RWPE2 (cell line): ENCODE results near the gene AP2A1.
A peak's percentile ranks its signal among the peaks of the same experiment; 100 is the strongest.

Experiments used
- ATAC-seq: fragments of 200-7000 bp; cut with Tn5 transposase; 3 replicates; pipeline ENCODE4 v1.9.1; 2021; ENCODE audit warnings: low read depth
- DNase-seq: peaks from one replicate; pipeline ENCODE4 v3.0.0-alpha.2; 2020; ENCODE audit warnings: low spot score
- H3K27ac ChIP-seq: fragments of 450-650 bp; 2 replicates; pipeline ENCODE4 v1.5.1; 2017; ENCODE audit warnings: mild to moderate bottlenecking; ENCODE audit not compliant: poor library complexity, severe bottlenecking
- H3K27me3 ChIP-seq: fragments of 250-450 bp; sonication (Bioruptor Pico); 2 replicates; pipeline ENCODE4 v1.5.1; 2021; ENCODE audit warnings: mild to moderate bottlenecking, moderate library complexity; ENCODE audit not compliant: insufficient read depth, poor library complexity, severe bottlenecking
- H3K36me3 ChIP-seq: fragments of 250-450 bp; sonication (Bioruptor Pico); 2 replicates; pipeline ENCODE4 v1.5.1; 2020; ENCODE audit warnings: low read depth, mild to moderate bottlenecking, moderate library complexity
- H3K4me1 ChIP-seq: fragments of 250-450 bp; sonication (Bioruptor Pico); 2 replicates; pipeline ENCODE4 v1.5.1; 2021; ENCODE audit warnings: mild to moderate bottlenecking, moderate library complexity; ENCODE audit not compliant: insufficient read depth, poor library complexity, severe bottlenecking
- H3K4me3 ChIP-seq: fragments of 250-450 bp; sonication (Bioruptor Pico); 2 replicates; pipeline ENCODE4 v1.5.1; 2021; ENCODE audit warnings: mild to moderate bottlenecking, moderate library complexity; ENCODE audit not compliant: severe bottlenecking
- H3K9me3 ChIP-seq: fragments of 250-450 bp; sonication (Bioruptor Pico); 2 replicates; pipeline ENCODE4 v1.5.1; 2021; ENCODE audit warnings: mild to moderate bottlenecking, moderate library complexity; ENCODE audit not compliant: severe bottlenecking
- CTCF ChIP-seq: fragments of 450-650 bp; IDR thresholded peaks from one replicate; pipeline ENCODE4 v1.5.1; 2017; ENCODE audit warnings: mild to moderate bottlenecking, moderate library complexity; ENCODE audit not compliant: poor library complexity, severe bottlenecking

Gene AP2A1

GRCh38 chr19:49830766-49831165 lies 64.0 kb downstream of the AP2A1 start:
- Histone ChIP-seq H3K36me3 (peaks cover 35% of the 10 kb centered on the region), H3K27me3 (no peaks in the 10 kb centered on the region), H3K4me3 (no peak overlapping the region), H3K4me1 (no peaks in the 10 kb centered on the region), H3K27ac (no peak overlapping the region), H3K9me3 (no peaks in the 10 kb centered on the region)
- DNase-seq, result no peak
- TF ChIP-seq CTCF, result no peak
- ATAC-seq, result no peak

GRCh38 chr19:49831592-49831991 lies 64.8 kb downstream of the AP2A1 start:
- H3K36me3 ChIP-seq, result peaks cover 41% of the 10 kb centered on the region
- no peaks in the 10 kb centered on the region for H3K4me1 ChIP-seq
- H3K27ac ChIP-seq, result no peak overlapping the region
- no peak for TF ChIP-seq CTCF
- DNase-seq (no peak), ATAC-seq (no peak)
- no peaks in the 10 kb centered on the region for H3K27me3 ChIP-seq
- H3K4me3 ChIP-seq, result no peak overlapping the region
- no peaks in the 10 kb centered on the region for H3K9me3 ChIP-seq

GRCh38 chr19:49832556-49832955 lies 65.8 kb downstream of the AP2A1 start:
- H3K36me3 ChIP-seq, result peaks cover 47% of the 10 kb centered on the region
- no peak for ATAC-seq
- DNase-seq, result no peak
- H3K4me3 ChIP-seq, result no peak overlapping the region
- H3K4me1 ChIP-seq, result no peaks in the 10 kb centered on the region
- H3K9me3 ChIP-seq, result no peaks in the 10 kb centered on the region
- H3K27ac ChIP-seq, result no peak overlapping the region
- no peak for TF ChIP-seq CTCF
- H3K27me3 ChIP-seq, result no peaks in the 10 kb centered on the region

- Histone ChIP-seq H3K27me3 (no peaks in the 10 kb centered on the region), H3K4me1 (no peaks in the 10 kb centered on the region), H3K36me3 (peaks cover 51% of the 10 kb centered on the region), H3K27ac (no peak overlapping the region), H3K9me3 (no peaks in the 10 kb centered on the region), H3K4me3 (no peak overlapping the region)
- no peak for ATAC-seq
- TF ChIP-seq CTCF, result no peak
- DNase-seq, result no peak
Measured at GRCh38 chr19:49833599-49833998, 66.8 kb downstream of the AP2A1 start.

GRCh38 chr19:49835562-49835961 lies 68.8 kb downstream of the AP2A1 start:
- no peak for TF ChIP-seq CTCF
- H3K9me3 ChIP-seq, result no peaks in the 10 kb centered on the region
- peaks cover 59% of the 10 kb centered on the region for H3K36me3 ChIP-seq
- H3K27ac ChIP-seq, result no peak overlapping the region
- ATAC-seq, result no peak
- H3K27me3 ChIP-seq, result no peaks in the 10 kb centered on the region
- H3K4me1 ChIP-seq, result no peaks in the 10 kb centered on the region
- peak; percentile 60 for DNase-seq
- H3K4me3 ChIP-seq, result no peak overlapping the region
